ENCODE results near the gene ARSI.

ARSI gene

DNA sequence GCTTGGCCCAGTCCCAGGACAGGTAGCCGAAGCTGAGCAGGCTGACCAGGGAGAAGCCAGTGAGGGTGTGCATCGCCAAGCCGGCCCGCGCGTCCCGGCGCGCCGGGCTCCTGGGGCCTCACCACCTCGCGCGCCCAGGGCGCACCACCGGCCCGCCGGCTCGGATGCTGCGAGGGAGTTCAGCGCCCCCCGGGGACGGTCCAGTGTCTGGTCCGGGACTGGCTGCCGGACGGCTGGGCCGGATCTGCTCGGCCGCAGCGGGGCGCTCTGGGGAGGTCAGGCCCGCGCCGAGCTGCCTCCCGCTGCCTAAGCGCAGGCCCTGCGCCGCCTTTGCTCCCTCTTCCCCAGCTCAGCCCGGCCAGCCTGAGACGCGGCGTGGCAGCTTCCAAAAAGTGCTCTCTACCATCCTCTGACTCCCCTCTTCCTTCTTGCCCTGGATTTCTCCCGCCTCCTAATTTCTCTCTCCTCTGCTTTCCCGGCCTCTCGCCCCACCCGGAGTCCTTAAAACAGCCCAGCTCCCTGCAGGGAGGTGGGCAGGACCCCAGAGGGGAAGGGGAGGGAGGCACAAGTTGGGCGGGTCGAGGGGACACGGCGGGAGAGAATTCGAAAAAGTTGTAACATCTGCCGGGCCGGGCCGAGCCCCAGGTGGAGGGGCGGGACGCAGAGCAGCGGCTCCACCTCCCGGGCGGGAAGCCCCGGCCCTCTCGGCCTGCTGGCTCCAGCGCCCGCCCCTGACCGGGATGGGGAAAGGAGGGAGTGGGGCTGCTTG is at the start of gene ARSI:
Gene ARSI (minus strand): TSS at position 605 of the 769 bp plus-strand sequence. CDS start 532 bp downstream, at position 73.
- DNase-seq: no peak

DNA sequence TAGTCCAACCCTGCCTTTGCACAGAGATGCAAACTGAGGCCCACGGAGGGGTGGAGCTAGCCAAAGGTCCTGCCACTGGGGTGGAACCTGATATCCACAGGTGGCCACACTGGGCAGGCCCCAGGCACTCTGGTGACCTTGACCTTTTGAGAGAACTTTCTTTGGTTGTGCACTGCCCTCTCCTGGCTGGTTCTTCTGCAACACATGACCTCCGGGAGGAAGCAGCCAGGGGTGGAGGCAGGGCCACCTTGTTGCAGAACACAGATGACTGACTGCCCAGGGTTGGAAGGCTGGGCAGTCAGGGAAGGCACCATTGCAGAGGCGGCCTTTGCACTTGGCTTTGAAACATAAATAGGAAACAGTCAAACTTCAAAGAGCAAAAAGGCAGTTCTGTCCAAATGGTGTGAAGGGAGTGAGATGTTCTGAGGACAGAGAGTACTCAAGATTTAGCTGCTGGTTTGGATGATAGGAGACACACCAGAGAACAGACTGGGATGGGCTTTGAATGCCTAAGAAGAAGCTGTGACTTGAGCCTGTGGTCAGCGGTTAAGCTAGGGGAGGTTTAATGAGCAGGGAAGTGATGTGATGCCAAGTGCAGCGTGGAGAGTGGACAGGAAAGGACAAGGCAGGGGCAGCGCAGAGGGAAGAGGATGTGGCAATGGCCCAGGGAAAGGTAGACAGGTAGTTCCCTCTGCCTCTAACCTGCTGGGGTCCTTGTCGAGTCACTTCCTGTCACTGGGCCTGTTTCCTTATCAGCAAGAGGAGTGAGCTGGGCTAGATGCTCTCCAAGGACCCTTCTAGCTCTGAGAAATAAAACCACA is 48.0 kb upstream of the ARSI start:
- DNase-seq: peak; percentile 53

DNA sequence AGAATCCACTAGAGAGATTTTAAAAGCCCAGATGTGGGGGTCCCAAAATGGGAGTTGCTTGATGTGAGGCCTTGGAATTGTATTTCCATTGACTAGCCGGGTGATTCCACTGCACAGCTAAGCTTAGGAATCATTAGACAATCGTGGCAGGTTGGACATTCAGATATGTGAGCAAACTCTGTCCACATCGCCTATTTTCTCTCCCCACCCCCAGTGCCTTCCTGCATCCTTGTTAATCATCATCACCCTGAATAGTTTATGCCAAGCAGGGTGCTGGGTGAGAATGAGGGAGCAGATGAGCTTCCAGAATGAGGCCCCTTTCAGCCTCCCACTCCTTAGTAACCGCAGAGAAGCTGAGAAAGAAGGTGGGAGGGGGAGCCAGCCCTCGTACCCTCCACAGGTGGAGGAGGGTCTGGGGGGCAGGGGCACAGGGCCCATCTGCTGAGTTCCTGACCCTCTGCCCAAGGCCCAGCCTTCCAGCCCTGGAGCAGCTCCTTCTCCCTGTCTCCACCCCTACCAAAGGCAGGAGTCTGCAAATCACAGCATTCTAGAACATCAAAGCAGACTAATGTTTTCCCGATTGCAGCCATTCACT is 47.1 kb upstream of the ARSI start:
- no peak for DNase-seq

DNA sequence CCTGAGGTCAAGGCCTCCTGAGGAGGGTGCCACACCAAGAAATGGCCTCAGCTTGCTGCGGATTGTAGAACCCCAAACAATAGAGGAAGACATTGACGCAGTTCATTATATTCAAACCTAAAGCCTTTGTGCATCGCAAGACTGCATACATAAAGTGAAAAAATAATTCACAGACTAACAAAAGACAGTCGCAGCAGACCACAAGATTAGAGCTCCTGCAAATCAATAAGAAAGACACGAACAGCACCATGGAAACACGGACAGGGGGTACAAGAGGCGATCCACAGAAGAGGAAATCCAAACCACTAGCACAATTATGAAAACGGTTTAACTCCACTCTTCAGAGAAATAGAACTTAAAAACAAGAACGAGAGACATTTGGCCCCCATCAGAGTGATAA is 44.7 kb upstream of the ARSI start:
- DNase-seq: no peak

DNA sequence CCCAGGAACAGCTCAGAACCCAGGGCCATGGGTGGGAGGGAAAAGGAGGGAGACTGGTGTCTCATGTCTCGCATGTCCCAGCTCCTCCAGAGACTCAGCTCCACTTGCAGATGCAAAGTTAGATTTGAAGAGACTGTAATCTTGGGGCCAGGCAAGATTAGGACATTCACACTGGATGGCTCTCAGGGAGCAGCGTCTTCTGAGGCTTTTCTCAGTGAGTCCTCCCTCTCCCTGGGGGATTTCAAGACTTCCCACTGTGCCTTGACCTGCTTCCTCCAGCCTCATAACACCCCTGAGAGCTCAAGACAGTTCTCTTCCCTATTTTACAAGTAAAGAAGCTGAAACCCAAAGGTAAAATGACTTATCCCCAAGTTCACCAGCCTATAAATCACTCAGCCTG is 44.3 kb upstream of the ARSI start:
- no peak for DNase-seq

DNA sequence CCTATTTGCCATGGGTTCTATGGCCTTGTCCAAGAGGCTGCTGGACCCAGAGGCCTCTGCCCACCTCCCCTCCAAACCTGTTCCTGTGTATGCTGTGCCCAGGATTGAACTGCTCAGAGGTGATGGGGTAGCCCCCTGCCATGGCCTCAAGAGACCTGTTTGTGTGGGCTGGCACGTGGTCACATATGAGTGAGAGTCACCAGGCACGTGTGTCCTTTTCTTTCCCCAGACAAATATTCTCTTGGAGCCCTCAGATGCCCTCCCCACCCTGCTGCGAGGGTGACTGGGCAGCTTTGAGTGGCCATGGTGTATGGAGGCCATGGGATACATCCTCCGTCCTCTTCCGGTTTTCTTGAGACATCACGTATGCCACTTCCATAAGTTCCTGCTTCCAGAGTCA is 43.9 kb upstream of the ARSI start:
- DNase-seq: no peak

DNA sequence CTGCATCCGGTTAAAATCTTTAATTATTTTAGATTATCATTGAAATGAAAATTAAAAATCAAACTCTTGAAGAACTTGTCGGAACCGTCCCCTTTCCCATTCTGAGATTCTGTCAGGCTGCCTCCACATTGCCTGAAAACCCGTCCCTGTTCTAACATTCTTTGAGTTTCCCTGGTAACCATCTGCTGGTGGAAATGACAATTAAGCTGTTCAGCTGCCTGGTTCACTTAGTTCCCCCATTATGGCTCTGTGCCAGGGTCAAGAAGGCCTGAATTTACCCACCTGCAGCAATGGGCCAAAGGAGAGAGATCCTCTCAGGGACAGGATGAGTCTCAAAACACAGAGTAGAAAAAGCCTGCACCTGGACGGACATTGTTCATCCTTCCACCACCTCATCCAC is 43.0 kb upstream of the ARSI start:
- DNase-seq: no peak

DNA sequence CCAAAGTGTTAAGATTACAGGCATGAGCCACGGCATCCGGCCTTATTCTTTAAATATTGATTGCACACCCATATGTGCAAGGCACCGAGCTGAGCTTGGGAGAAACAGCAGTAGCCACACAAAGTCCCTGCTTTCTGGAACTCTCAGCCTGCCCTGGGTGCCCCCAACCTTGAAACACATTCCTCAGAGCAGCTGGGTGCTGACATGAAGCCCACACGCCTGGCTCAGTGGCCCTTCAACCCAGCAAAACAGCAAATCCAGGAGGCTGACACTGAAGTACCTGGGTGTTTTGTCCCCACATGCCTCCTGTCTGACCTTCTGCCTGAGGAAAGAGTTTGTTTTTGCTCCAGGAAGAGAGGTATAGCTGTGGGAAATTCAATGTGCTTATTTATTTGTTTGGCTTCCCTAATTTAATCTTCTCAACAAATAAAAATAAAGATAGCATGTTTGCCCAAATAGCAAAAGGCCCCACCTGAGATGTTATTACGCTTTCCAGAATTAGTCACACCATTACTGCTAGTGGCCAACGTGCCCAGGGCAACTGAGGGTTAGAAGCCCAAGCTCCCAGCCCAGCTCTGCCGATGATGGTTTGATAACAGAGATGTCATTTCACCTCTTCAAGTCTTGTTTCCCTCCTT is 41.4 kb upstream of the ARSI start:
- no peak for DNase-seq

DNA sequence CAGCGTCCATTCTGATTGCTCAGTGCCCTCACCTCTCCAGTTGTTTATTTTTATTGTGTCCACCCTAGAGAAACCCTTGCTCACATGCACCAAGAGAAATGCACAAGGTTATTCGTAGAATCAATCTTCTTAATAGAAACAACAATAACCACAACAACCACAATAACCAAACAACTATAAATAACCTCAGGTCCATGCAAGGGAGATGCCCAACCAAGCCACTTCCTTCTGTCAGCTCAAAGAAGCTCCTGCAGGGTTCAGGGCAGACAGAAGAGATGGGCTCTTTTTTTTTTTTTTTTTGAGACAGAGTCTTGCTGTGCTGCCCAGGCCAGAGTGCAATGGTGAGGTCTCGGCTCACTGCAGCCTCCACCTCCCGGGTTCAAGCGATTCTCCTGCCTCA is 39.9 kb upstream of the ARSI start:
- DNase-seq: no peak

DNA sequence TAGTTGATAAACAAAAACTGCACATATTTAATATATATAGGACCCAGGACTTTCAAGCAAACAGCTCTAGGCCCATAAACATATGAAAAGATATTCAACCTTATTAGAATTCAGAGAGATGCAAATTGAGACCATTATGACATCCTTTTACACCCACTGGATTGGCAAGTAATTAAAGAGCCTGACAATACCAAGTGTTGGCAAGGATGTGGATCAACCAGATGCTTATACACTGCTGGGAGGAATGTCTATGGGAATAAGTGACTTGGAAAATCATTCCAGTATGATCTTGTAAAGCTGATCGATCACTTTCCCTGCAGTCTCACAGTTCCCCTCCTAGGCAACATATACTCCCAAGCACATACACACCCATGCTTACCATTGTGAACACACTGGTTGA is 39.3 kb upstream of the ARSI start:
- no peak for DNase-seq

DNA sequence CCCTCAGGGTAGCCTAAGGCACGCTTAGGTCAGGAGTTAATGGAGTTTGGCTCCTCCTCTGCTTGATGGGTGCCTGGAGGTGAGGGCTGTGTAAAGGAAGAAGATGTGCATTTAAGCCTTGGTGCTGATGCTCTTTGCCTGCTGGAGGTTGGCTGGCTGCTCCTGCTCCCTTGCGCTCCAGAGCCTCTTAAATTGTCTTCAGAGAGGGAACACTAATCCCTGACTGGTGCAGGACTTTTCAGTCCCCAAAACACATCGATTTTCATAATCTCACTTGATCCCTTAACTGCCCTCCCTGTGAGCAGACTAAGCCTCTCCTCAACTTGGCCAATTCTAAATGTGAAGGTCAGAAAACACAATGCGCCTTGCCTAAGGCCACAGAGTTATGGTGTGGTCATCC is 38.6 kb upstream of the ARSI start:
- DNase-seq: no peak

DNA sequence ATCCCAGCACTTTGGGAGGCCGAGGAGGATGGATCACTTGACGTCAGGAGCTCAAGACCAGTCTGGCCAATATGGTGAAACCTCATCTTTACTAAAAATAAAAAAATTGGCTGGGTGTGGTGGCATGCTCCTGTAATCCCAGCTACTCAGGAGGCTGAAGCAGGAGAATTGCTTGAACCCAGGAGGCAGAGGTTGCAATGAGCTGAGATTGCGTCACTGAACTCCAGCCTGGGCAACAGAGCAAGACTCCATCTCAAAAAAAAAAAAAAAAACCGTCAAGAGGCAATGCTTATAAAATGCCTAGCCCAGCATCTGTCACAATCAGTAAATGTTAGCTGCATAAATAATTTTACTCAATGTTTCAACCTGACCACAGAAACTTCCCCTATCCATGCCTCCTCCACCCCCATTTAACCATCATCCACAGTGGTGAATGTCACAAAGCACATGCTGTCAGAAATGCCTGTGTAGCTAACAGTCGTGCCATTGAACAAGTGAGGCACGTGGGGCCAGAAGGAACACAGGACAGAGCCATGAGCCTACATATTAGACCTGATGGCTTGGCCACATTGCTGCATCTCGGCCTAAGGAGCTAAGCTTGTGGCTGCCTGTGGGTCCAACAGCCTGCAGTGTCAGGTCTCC is 38.0 kb upstream of the ARSI start:
- DNase-seq: no peak

DNA sequence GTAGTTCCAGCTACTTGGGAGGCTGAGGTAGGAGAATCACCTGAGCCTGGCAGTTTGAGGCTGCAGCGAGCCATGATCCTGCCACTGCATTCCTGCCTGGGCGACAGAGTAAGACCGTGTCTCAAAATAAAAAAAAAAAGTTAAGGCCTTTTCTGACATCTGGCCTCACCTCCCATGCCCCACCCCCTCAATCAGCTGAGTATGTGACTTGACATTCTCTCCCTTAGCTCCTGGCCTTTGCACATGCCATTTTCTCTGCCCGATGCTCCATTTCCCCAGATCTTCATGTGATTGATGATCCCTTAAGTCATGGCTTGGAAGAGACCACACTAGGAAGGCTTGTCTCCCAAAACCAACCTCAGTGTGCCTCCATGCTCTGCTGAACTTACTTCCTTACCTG is 37.1 kb upstream of the ARSI start:
- DNase-seq: no peak

DNA sequence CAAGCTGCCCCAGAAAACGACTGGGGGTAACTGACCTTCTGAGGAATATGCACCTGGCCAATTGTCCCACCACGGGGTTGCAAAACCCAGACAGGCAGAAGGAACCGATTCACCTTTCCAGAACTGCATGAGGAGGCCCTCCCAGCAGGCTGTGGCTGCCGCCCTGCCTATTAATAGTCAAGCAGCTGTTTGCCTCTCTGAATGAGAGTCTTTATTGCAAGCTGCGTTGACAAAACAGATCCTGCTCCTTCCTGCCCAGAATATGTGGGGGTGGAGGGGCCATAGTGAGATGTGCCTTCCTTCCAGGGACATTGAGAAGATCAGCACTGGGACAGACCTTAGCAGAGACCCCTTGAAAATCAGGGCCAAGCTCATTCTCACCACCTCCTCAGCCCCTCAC is 36.5 kb upstream of the ARSI start:
- no peak for DNase-seq

DNA sequence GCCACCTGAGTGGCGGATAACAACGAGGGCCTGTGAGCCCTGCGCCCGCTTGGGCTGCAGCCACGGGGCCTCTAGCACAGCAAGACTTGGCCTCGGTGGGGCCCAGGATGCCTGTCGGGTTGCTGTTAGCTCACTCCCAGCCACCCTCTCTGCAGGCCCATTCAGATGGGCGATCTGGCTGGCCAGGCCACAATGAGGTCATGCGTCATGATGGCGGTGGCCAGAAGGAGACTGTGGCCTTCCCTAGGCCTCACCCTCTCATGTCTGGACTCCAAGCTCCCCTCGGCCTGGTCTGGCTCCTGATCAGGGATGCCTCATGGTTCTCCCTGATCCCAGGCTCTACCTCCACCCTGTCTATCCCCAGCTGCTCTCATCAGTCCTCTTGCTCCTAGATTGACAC is 35.8 kb upstream of the ARSI start:
- DNase-seq: no peak

DNA sequence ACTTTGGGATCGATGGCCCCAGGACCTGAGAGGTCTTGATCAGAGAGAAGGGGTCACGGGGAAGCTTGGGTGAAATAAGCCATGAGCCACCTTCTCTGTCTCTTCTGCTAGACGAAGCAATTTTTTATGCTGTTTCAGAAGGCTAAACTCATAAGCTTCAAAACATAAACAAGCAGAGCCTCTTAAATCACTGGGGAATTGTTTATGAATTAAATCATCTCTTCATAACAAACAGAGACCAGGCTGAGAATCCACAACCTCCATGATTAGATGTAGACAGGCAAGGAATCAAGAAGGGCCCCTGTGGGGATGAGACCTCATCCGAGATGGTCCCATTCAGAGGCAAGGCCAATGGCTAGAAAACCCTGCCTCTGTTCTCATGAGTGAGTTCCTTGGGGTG is 33.1 kb upstream of the ARSI start:
- DNase-seq: no peak

DNA sequence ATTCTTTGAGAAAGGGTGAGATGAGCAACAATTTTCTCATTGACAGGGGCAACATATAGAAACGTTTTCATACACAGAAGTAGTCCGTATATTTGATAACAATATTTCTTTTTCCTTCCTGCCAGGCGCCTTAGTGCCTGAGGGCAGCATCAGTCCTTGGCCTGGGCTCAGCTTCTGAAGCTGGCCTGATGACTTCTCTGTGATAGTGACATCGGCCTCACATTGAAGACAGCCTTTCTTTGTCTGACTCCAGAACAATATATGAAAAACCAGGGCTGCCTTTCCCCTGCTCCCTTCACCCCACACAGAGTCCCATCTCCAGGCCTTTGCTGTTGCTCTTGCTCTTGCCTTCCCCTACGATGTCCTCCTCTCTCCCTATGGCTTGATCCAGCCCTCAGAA is 30.7 kb upstream of the ARSI start:
- DNase-seq: no peak

DNA sequence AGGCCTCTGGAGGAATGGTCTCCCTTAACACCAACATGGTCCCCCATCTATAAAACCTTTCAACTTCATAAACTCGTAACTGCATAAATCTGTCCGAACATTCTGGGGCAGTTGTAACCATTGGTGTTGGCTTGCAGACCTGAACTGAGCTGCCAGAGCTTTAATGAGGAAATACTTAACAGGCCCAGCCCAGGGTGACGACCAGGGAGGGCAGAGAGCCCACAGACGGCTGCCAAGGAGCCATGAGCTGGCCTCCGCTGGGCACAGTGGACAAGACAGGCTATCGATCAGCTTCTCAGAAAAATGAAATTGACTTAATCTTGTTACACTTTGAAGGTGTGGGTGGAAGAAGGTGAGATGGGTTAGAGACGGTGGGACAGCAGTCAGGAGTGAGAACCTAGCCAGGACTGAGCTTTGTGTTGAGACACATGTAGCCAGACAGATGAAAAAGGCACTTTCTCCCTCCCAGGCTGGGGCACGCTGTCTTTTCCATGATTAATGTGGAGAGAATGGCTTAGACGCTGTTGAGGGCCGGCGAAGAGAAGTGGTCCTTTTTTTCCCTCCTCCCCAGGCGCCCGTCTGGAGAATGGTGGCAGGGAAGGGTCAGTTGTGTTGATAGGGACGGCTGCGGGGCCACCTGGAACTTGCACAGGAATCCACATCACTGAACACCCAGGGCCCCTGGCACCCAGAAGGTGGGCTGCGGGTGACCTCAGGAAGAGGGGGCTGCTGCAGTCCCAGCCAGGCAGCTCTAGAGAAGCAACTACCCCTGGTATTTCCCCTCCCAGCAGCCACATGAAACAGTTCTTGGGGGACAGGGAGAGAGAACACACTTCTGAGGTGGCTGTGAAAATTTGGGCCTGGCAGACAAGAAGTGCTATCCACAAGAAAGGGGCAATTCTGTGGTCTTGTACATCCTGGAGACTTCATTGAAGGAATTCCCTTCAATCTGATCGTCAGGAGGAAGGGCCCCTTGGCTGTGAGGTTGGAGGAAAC is 27.5 kb upstream of the ARSI start:
- no peak for DNase-seq

DNA sequence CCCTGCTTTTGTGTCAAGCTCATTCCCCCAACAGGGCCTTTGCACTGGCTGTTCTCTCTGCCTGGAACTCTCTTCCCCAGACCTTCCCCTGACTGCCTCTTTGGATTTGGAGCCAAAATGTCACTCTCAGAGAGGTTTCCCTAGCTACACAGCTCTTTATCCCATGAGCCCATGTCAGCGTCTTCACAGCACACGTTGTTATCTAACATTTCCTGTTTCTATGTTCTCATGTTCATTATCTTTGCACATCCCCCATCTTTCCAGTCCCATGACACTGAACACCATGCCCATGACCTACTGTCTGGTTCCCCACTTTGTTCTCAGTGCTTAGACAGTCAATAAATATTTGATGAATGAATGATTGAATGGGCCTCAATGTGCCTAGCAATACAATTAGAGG is 26.3 kb upstream of the ARSI start:
- no peak for DNase-seq

DNA sequence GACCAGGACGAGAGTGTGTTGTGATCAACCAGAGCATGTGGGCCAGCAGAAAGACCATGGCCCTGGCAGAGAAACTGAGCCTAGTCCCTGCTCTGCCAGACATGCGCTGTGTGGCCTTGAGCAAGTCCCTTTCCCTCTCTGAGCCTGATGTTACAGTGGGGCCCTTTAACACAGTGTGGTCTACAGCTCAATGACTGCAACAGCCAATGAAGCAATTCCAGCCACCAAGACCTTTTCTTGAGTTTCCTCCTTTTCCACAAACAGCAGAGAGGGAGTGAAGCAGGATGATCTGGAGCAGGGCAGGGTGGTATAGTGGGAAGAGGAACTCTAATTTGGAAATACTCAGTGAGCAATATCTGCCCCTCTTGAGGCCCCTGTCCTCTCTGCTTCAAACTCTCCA is 25.8 kb upstream of the ARSI start:
- DNase-seq: no peak

DNA sequence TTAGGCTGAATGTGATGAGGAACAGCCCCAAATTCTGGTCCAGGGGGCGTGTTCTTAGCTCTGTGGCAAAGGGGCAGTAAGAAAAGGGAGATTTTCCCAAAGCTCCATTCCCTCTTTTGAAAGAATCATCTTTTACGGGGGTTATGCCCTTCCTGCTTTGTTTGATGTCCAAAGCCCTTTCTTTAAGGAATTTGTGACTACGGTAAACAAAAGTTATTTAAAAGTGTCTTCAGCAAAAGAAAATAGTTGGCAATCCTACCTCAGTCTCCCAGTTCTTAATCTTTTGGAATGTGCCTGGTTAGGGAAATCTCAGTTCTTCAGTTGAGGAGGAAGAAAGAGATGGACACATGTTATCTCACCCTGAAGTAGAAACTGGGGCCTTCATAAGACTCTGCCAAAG is 24.4 kb upstream of the ARSI start:
- DNase-seq: no peak

DNA sequence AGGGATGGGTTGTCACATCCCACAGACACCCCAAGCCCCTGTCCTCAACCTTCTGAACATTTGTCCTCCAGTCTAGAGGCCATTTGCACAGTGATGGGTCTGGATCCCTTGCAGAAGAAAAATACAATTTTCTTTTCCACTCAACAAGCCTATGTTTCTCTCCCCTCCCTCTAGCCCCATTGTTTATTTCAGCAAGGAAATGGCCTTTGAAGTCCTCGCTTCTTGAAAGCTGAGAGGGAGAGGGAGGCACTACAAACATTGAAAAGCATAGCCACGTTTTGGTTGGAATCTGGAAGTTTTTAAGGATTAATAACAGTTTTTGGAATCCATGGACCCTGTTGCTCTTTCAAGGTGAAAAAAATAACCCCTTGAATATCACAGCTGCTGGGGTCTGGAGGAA is 24.0 kb upstream of the ARSI start:
- DNase-seq: no peak
